Measurements from ENCODE around the gene DMC1.
A peak's percentile ranks its signal among the peaks of the same experiment; 100 is the strongest.

The DMC1 gene

GRCh38 chr22:38504731-38505540, 65.0 kb downstream of the DMC1 start:
- H3K9ac ChIP-seq (ENCODE audit: low read length) = peak overlapping the region; percentile 100
- no peaks in the 10 kb centered on the region for H3K9me3 ChIP-seq (ENCODE audit: insufficient read depth, low read length)
- H3K27me3 ChIP-seq (ENCODE audit: low read depth, low read length) = no peaks in the 10 kb centered on the region
- H3K36me3 ChIP-seq (replicated peaks; ENCODE audit: low read depth, low read length) = peaks cover 48% of the 10 kb centered on the region
- H3K4me3 ChIP-seq (ENCODE audit: low read length) = peak overlapping the region; percentile 97
- H3K27ac ChIP-seq (ENCODE audit: low read length) = peak overlapping the region; percentile 86
- no peak overlapping the region for H2AFZ ChIP-seq (ENCODE audit: low read depth, low read length)
- H3K79me2 ChIP-seq (ENCODE audit: low read length) = peaks cover 63% of the 10 kb centered on the region
- no peak for TF ChIP-seq CTCF (IDR thresholded peaks at IDR 0.05; ENCODE audit: low read depth, low read length)
- TF ChIP-seq EZH2phosphoT487 (IDR thresholded peaks at IDR 0.05; ENCODE audit: low read depth) = no peak
- H3K4me1 ChIP-seq (ENCODE audit: low read length) = peaks cover 26% of the 10 kb centered on the region
- H3K4me2 ChIP-seq (ENCODE audit: low read length) = peak overlapping the region; percentile 86
- H4K20me1 ChIP-seq (ENCODE audit: insufficient read depth, low read length) = peaks cover 39% of the 10 kb centered on the region

GRCh38 chr22:38503021-38503420, 67.0 kb downstream of the DMC1 start:
- peaks cover 48% of the 10 kb centered on the region for H4K20me1 ChIP-seq (ENCODE audit: insufficient read depth, low read length)
- H3K36me3 ChIP-seq (replicated peaks; ENCODE audit: low read depth, low read length) = peaks cover 66% of the 10 kb centered on the region
- H3K9me3 ChIP-seq (ENCODE audit: insufficient read depth, low read length) = no peaks in the 10 kb centered on the region
- H3K27ac ChIP-seq (ENCODE audit: low read length) = no peak overlapping the region
- H3K27me3 ChIP-seq (ENCODE audit: low read depth, low read length) = no peaks in the 10 kb centered on the region
- TF ChIP-seq CTCF (IDR thresholded peaks at IDR 0.05; ENCODE audit: low read depth, low read length) = no peak
- no peak for TF ChIP-seq EZH2phosphoT487 (IDR thresholded peaks at IDR 0.05; ENCODE audit: low read depth)
- H3K4me3 ChIP-seq (ENCODE audit: low read length) = 0 out of 2 replicates have a peak overlapping the region, but pooled peaks have one; percentile 97
- peak overlapping the region; percentile 86 for H3K4me2 ChIP-seq (ENCODE audit: low read length)
- H3K9ac ChIP-seq (ENCODE audit: low read length) = no peak overlapping the region
- peaks cover 82% of the 10 kb centered on the region for H3K79me2 ChIP-seq (ENCODE audit: low read length)
- H3K4me1 ChIP-seq (ENCODE audit: low read length) = peaks cover 26% of the 10 kb centered on the region
- H2AFZ ChIP-seq (ENCODE audit: low read depth, low read length) = no peak overlapping the region

GRCh38 chr22:38501797-38502672, 67.9 kb downstream of the DMC1 start:
- TF ChIP-seq CTCF (IDR thresholded peaks at IDR 0.05; ENCODE audit: low read depth, low read length) (no peak), EZH2phosphoT487 (IDR thresholded peaks at IDR 0.05; ENCODE audit: low read depth) (no peak)
- Histone ChIP-seq H2AFZ (ENCODE audit: low read depth, low read length) (no peak overlapping the region), H3K4me3 (ENCODE audit: low read length) (no peak overlapping the region), H3K36me3 (replicated peaks; ENCODE audit: low read depth, low read length) (peaks cover 72% of the 10 kb centered on the region), H3K9me3 (ENCODE audit: insufficient read depth, low read length) (no peaks in the 10 kb centered on the region), H3K4me2 (ENCODE audit: low read length) (no peak overlapping the region), H3K27ac (ENCODE audit: low read length) (no peak overlapping the region), H3K9ac (ENCODE audit: low read length) (no peak overlapping the region), H3K79me2 (ENCODE audit: low read length) (peaks cover 87% of the 10 kb centered on the region), H3K4me1 (ENCODE audit: low read length) (peaks cover 23% of the 10 kb centered on the region), H4K20me1 (ENCODE audit: insufficient read depth, low read length) (peaks cover 53% of the 10 kb centered on the region), H3K27me3 (ENCODE audit: low read depth, low read length) (no peaks in the 10 kb centered on the region)

GRCh38 chr22:38497869-38498268, 72.1 kb downstream of the DMC1 start:
- no peak overlapping the region for H3K4me2 ChIP-seq (ENCODE audit: low read length)
- H3K27ac ChIP-seq (ENCODE audit: low read length) = no peak overlapping the region
- no peaks in the 10 kb centered on the region for H3K9me3 ChIP-seq (ENCODE audit: insufficient read depth, low read length)
- H3K4me1 ChIP-seq (ENCODE audit: low read length) = peaks cover 2% of the 10 kb centered on the region; the same call in 1 of the 2 replicates
- no peak overlapping the region for H3K9ac ChIP-seq (ENCODE audit: low read length)
- H3K79me2 ChIP-seq (ENCODE audit: low read length) = peaks cover 89% of the 10 kb centered on the region
- no peaks in the 10 kb centered on the region for H3K27me3 ChIP-seq (ENCODE audit: low read depth, low read length)
- TF ChIP-seq EZH2phosphoT487 (IDR thresholded peaks at IDR 0.05; ENCODE audit: low read depth) (no peak), CTCF (IDR thresholded peaks at IDR 0.05; ENCODE audit: low read depth, low read length) (no peak)
- peaks cover 86% of the 10 kb centered on the region for H3K36me3 ChIP-seq (replicated peaks; ENCODE audit: low read depth, low read length)
- peaks cover 65% of the 10 kb centered on the region for H4K20me1 ChIP-seq (ENCODE audit: insufficient read depth, low read length)
- no peak overlapping the region for H2AFZ ChIP-seq (ENCODE audit: low read depth, low read length)
- no peak overlapping the region for H3K4me3 ChIP-seq (ENCODE audit: low read length)
